GM21576 (cell line): ENCODE measurements around the gene CACNA2D1.

Experiments used
- ATAC-seq: cut with Tn5 transposase; IDR thresholded peaks from one replicate; pipeline ENCODE4 v1.9.1; 2021; ENCODE audit warnings: mild to moderate bottlenecking, moderate library complexity; ENCODE audit not compliant: unreplicated experiment

Gene CACNA2D1

DNA sequence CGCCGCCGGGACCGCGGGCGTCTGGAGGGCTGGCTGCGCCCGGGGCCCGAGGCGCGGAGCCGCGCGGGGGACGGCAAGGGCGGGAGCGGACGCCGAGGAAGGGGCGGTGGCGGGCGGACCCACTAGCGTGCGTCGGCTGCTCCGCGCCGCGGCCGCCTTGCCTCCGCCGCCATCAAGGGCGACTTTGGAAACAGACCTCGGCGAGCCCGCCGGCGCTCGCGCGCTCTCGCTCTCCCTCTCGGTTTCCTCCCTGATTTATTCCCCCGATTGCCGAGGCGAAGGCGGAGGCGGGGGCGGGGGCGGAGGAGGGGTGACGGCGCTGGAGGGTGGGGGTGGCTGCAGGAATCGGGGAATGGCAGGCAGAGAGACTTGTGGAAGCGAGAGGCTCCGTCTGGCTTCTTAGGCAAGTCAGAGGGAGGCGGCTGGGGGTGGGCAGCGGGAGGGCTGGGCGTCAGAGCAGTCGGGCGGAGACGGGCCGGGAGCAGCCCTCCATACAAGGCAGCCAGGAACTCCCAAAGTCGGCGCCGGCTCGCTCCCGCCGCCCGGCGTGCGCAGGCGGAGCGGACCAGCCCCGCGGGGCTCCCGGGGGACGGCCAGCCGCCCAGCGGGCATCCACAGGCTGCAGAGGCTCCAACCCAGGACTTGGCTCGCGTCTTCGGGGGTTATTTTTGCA is at the start of gene CACNA2D1:
CACNA2D1 (minus strand) TSS at position 231 of the 673 bp plus-strand sequence.
- ATAC-seq, result no peak

DNA sequence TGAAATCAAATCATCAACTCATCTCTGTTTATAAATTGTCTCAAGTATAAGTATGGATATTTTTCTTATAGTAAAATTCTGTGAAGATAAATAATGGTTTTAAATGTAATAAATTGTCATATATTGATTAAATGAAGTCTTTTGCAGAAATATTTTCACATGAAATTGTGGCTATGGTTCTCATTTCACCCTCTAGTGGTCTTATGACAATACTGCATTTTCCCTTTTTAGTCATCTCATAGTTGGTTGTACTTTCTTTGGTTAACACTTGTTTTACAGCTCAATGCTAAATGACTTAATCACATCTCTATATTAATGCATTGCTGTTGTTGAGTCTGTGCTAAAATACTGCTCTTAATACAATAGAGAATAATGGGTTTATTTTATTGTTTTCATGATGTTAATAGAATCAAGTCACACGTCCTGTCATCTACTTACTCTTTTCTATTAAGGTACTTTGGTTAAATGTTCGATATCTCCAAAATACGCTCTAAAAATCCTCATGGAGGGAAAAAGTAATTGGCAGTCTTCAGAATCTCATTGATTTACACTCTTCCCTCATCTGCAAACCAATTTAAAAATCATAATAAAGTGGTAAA is 38.0 kb upstream of the CACNA2D1 start:
- no peak for ATAC-seq

DNA sequence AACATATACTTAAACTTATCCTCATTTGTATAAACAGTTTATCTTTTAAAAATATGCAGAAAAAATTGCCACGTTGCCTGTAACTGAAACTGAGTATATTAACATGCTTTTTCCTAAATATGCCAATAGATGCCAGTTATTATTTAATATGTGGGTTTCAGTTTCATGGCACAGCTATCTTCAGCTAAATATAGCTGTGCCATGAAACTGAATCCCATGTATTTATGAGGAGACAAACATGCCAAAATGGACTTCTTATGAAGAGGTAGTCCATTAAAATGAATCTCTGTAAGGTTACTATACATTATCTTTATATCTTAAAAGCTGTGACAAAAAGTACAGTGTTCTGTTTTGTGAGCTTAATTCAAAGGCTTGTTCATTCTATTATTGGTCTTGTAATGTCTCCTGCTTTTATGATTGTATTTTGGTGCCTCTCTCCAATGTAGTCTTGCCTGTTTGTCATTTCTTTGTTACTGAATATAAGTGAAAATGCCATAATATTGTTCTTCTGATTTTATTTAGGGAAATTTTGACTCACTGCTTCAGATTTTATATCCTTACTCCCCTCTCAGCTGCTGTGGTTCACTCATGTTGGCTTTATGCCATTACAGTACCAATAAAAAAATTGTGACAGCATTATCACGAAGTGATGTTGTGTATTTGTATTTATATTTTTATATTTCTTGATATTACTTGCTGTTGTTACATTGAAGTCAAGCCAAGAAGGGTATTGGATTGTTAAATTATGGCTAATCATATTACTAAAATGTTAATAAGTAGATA is 34.3 kb upstream of the CACNA2D1 start:
- no peak for ATAC-seq

DNA sequence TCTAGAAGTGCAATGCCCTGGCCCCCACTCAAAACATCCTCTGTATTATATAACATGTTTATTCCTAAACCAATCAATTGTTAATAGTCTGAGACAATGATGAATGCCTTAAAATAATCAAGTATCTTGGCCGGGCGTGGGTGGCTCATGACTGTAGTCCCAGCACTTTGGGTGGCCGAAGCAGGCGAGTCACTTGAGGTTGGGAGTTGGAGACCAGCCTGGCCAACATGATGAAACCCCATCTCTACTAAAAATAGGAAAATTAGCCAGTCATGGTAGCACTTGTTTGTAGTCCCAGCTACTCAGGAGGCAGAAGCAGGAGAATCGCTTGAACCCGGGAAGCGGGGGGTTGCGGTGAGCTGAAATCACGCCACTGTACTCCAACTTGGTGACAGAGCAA is 29.4 kb upstream of the CACNA2D1 start:
- ATAC-seq, result no peak

DNA sequence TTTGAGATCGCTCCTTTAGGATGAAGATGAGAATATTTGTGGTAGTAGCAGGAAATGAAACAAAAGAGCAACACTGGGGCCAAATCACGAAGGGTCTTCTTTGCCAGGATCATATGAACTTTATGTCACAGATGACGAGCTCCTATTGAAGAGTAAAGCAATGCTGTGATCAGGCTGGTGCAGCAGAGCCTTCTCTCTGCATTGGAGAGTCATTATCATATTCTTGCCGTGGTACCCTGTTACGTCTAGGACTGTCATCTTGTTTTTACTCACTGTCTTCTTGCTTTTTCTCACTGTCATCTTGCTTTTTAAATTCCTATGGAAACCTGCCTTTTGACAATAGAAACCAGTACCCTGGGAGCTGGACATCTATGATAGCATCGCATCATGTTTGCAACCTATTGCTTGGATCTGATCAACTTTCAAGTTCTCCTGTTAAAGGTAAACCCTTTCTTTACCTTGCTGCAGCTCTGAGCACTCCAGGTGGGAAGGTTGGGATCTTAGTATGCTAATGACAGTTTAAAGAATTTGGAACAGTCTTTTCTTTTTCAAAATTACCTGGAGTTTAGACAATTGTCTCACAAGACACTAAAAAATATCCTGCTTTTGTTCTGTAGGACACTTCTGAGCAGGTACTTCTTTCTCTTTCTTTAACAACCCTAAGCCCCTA is 27.9 kb upstream of the CACNA2D1 start:
- ATAC-seq, result no peak

DNA sequence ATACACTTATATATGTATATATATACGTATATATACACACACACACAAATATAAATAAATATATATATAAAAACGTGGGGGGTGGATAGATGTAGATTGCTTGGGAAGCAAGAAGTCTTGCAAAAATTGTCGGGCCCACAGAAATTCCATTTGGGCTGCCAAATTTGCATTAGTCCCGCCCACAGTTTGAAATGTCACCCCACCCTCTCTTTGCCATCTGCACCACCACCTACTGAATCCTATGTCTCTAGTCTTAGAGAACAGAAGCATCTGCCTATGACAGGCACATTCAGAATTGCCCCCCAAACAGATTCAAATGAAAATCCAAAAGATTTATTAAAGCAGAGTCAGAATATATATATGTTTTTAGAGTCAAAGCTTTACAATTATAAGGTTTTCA is 25.6 kb upstream of the CACNA2D1 start:
- ATAC-seq, result no peak

DNA sequence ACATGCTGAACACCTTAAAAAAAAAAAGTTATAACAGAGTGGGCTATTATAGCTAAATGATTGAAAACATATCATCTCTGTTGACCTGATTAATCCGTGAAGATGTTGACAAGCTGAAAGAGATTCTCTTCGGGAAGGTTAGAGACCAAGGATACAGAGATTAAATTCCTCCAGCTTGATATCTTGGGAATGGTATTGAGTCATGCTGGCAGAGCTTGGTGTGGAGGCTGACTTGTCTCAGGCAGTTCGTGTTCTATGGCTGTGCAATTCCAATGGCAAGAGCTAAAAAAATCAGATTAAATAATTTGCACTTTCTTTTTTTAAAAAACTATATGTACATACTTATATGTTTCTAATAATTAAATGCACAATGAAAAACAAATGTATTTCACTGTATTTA is 24.9 kb upstream of the CACNA2D1 start:
- no peak for ATAC-seq

DNA sequence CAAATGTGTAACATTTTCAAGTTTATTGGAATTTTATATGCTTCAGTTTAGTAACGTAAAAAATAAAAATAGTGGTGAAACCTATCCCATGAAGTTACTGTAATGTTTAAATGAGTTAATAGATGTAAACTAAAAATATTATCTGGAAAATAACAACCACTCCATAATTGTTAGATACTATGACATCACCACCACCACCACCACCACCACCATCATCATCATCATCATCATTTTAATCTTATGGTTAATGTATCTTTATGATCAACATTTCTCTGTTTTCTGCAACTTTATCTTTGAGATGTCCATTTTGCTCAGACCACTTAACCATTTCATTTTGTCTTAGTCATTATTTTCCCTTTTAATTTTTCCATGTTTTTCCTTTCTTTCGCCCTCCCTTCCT is 23.4 kb upstream of the CACNA2D1 start:
- ATAC-seq, result no peak

DNA sequence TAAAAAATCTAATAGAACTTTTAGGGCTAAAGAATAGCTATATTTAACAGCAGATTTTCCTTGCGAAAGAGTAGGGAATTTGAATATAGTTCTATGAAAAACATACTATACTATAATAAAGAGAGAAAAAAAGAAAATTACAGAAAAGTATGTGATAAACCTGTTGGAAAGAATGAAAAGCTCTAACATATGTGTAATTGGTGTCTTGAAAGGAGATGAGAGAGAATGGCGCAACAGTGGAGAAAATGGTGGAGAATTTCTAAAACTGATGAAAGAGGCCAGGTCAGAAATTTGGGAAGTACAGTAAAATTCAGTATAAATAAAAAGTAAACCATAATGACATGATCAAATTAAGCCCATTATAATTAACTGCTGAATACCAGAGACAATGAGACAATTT is 20.8 kb upstream of the CACNA2D1 start:
- ATAC-seq, result no peak

DNA sequence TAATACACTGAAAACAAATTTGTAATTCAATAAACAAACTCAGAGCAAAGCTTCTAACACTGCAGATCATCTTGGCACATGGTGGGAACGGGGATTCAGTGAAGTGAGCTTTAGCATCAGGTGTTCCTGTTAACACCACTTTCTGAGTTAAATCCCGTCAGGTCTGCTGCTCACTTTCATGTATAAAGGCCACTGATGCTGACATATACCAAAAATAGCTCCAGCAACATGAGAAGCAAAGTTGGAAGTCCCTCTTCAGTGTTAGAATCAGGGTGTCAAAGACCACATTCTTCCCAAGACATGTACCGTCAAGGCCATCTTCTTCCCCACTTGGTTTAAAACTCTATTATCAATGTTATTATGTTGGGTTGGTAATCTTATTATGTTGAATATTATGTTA is 11.7 kb upstream of the CACNA2D1 start:
- no peak for ATAC-seq

DNA sequence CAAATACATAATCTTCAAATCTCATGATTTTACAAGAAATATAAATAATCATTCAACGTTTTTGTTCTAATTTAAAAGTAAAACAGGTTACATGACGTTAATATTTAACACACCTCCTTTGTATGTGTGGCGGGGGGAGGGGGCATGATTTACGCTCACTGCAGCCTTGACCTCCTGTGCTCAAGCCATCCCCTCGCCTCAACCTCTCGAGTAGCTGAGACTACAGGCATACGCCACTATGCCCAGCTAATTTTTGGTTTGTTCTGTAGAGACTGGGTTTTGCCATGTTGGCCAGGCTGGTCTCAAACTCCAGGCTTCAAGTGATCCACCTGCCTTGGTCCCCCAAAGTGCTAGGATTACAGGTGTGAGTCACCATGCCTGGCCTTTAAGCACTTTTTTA is 7.2 kb upstream of the CACNA2D1 start:
- ATAC-seq, result no peak

DNA sequence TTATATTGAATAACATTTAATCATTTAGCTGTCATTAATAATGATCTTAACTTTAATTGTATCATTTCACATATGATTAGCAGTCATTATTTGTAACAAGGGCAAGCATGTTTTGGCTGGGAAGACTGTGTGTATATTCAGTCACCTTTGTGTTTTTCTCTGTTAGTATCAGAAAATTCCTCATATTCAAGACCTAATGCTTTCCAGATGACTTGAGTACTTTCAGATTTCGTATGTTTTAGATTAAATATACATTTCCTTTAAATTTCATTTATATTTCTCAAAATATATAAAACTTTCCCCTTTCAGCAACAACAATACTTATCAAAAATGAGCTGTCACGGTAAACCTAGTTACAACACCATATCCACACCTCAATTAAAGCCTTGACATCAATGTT is 6.3 kb upstream of the CACNA2D1 start:
- no peak for ATAC-seq

DNA sequence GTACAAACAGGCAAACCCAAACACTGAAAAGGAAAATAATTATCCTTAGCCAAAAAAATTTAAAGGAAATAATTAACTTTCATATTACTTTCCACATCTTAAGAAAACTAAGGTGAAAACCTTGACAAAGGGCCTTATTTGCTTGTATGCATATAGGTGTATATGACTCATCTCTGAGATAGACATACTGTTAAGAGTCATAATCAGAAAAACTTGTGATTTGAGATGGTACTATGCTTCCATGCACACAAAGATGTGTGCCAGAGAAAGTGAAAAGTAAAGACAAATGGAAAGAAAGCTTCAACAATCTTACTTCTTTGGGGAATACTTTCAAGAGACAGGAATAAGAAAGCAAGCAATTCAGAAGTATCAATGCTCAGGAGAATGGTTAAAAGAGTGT is 3.3 kb upstream of the CACNA2D1 start:
- ATAC-seq, result no peak

DNA sequence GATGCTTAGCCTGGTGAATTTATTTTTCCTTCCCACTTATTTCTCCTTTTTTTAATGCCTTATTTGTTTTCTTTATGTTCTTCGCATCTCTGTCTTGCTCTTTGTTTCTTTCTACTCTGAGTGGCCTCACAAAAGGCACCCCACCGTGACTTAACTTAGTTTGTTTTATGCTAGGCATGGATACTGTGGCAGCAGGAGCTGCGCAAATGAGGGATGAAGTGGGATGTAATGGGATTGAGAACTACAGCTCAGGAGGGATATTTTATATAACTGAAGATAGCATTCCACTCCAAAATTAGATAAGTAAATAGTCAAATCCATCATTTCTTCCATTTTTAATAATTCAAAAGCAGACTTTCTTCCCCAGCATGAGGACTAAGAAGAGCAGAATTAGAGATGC is 1.7 kb upstream of the CACNA2D1 start:
- ATAC-seq, result no peak

DNA sequence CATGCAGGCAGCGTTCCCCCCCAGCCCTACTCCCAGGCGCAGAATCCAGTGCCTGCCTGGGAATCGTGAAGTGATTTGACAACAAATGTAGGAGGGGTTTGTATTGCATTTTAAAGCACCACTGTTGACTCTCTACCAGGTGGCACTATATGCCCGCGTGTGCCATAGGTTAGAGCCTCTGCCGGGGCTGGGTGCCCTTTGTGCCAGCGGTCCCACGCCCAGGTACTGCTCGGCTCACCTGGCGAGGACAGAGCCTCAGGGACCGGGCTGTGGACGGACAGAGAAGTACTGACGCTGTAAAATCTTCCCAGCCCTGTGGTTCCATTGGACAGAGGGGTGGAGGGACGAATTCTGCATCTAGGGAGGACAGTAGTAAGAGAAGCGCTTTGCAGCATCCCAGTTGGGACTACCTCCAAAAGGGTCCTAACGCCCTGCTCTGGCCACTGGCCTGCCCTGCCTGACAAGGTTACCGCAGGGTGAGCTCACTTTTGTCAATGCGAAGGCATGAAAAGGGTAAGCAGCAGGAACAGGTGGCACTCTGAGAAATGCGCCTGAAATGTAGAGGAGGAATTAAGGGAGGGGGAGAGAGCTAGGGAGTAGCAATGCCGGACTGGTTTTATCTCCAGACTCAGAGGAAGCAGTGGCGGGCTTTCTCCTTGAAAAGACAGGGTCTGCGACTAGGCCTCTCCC is 788 bp upstream of the CACNA2D1 start:
- ATAC-seq, result no peak

DNA sequence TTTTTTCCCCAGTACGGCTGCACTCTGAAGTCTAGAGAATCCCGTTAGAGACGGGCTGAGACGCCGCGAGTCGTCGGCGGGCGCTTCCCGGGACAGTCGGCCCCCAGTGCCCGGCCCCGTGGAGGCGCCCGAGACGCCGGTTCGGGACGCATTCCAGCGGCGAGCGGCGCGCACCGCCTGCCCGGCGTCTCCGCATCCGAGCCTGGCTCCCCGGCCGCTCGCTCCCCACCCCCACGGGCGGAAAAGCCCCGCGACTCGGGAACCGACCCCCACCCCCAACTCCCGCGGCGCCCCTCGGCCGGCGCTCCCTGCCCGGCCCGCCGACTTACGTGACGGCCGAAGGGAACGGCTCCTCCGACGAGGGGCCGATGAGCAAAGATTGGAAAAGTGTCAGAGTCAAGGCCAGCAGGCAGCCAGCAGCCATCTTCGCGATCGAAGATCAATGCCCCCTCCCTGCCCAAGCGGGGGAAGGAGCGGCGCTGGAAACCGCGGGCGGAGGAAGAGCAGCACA is 486 bp downstream of the CACNA2D1 start:
- ATAC-seq, result no peak

DNA sequence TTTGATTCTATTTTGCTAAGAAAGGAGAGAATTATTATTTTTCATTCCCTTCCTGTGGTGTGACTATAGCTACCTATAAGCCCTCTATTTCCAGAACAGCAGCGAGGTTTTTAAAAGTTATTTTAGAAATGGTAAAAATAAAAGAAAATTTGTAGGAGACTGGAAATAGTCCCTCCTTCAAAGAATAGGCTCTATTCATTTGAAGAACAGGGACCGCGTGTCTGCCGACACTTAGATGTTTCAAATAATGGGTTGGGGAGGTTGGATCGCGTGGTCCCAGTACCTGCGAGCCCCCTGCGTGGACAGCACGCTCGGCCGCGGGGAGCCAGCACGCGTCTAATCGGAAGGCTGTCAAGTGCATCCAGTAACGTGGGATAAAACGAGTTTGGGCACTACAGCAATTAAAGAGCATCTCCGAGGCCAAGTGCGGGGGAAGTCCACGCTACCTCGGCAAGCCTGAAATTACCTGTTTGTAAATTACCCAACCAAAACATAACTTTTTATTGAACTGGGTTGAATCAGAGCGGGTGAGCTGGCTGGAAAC is 1.0 kb downstream of the CACNA2D1 start:
- no peak for ATAC-seq

DNA sequence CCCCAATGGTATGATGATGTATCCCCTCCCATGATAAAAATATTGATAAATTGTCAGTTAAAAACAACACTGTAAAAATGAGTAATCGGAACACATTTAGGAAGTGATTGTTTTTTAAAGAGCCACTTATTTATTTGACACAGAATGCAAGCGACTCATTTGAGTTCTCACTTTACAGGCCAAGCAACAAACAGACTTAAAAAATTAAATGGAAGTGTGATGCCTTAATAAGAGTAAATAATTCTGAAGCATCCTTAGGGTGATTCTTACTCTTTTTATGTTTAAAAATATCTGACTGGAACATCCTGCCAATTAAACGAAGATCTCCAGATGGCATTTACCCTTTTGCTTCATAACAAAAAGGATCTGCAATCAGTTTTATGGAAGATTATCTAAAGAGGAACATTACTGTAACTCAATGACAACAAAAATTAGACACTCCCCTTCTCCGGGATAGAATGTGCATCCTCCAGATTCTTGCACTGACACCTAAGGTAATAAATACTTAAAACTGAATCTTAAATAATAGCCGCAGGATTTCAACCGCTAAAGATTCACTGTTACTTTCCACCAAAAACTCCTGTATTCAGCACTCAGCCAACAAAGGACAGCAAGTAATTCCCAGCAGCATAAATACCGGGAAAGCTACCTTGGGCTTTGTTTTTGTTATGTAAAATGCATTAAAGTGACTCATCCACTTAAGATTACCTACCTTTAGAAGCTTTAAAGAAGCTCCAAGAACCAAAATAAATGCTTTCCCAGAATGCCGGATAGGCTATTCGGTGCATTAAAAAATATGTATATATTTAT is 1.7 kb downstream of the CACNA2D1 start:
- ATAC-seq, result no peak

DNA sequence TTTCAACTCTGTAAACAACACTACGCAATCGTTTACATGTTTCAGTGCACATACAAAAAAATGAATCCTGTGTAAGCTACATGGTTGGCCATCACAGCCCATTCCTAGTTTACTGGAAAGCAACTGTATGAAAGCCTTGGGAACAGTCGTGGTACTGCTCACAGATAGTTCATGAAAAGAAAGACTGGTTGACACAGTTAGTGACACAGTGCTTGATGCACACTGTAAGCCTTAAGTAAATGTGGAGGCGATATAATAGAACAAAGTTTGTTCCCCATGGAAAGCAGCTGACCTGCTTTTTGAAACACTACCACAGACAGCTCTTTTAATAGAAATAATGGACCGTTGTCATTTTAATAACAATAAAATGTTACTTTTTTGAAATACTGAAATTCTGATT is 5.1 kb downstream of the CACNA2D1 start:
- no peak for ATAC-seq

DNA sequence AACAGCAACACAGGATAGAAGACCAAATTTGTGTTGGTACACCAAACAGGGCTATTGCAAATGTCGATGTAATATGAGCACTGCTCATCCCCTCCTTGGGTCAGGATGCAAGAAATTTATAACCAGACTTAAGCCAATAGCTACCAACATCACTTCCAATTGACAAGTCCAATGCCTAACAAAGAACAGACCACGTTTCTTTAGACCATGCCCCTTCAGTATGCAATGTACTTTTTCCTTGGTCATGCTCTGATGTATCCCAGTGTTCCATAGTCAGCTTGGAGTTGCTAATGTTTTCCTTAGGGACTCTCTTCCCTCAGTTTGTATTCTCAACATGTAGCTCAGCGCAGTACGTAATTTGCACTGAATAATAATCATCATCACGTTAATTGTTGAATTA is 7.8 kb downstream of the CACNA2D1 start:
- no peak for ATAC-seq
